GM06990 (cell line): ENCODE results near the gene LRP1B.
A peak's percentile ranks its signal among the peaks of the same experiment; 100 is the strongest.

Experiments
- DNase-seq: peaks from one replicate; pipeline ENCODE4 v3.0.0-alpha.2; 2011; ENCODE audit not compliant: insufficient read length; ENCODE audit errors: extremely low read depth
- H3K27me3 ChIP-seq: replicated peaks from 2 replicates; pipeline ENCODE4 v1.6.0; 2011; ENCODE audit warnings: low read length; ENCODE audit not compliant: control insufficient read depth, insufficient read depth
- H3K36me3 ChIP-seq: 2 replicates; pipeline ENCODE4 v1.5.1; 2011; ENCODE audit warnings: low read length; ENCODE audit not compliant: control insufficient read depth, insufficient read depth
- H3K4me3 ChIP-seq: replicated peaks from 2 replicates; pipeline ENCODE4 v1.5.1; 2011; ENCODE audit warnings: low read depth, mild to moderate bottlenecking, control low read depth, low read length
- CTCF ChIP-seq: IDR thresholded peaks from 2 replicates; pipeline ENCODE4 v1.5.1; 2011; ENCODE audit warnings: low read length, control low read depth, mild to moderate bottlenecking, inconsistent platforms; ENCODE audit not compliant: insufficient read depth, poor library complexity, severe bottlenecking

Gene LRP1B

DNA sequence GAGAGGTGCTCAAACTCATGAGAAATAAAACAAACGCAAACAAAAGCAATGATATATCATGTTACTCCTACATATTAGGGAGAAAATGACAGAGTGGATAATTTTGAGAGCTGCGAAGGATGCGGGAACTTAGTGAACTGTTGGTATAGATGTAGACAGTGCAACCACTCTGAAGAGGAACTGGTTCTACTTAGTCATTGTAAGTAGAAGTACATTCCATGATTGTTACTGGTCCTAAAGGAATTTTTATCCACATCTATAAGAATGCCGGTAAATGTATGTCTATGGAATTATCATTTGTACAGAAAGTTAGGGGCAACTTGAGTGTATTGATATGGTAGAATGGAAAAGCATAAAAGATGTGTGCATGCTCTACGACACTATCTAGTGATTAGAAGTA is 1238.4 kb downstream of the LRP1B start:
- no peak for DNase-seq
- Histone ChIP-seq H3K36me3 (no peaks in the 10 kb centered on the region), H3K27me3 (no peaks in the 10 kb centered on the region), H3K4me3 (no peak overlapping the region)
- TF ChIP-seq CTCF, result no peak

GRCh38 chr2:140891614-140892212 is 1239.1 kb downstream of the LRP1B start:
- H3K4me3 ChIP-seq, result no peak overlapping the region
- TF ChIP-seq CTCF, result peak; percentile 15
- no peaks in the 10 kb centered on the region for H3K36me3 ChIP-seq
- DNase-seq, result no peak
- no peaks in the 10 kb centered on the region for H3K27me3 ChIP-seq

DNA sequence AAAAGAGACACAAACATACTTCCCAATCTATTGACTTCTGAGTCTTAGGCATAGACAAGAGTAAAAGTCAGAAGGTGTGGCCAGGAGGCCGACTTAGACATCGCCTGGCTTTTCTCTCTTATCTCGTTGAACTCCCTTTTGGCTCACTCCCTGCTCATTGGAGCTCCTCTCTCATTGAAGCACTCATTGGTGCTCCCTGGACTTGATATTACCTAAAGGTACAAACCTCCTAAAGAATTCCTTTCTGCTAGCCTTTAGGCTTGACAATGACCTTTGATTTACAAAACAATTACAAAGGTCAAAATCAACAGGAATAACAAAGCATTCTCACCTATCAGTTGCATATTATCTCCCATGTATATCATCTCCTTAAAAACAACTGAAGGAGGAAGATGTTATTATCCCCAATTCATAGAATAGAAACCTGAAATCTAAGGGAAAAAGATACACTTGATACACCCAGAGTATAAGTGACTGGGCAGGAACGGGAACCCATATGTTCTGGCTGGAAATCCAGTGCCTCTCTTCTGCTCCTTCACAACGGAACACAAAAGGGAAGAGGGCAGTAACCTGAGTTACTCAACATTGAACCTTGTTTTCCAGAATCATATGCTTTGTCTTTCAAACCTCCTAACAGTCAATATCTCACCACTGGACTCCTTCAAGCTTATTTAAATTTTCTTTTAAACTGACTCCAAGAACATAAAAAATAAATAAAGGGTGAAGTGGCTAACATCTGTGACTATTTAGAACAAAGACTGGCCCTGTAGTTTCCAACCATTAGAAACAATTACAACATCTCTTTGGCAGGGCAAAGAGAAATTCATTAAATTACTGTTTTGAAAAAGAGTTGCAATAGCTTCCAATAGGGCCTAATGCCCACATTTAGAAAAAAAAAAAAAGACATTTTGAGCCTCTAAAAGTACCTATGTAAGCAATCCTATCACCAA is 1247.9 kb downstream of the LRP1B start:
- no peak for DNase-seq
- no peak for TF ChIP-seq CTCF
- no peaks in the 10 kb centered on the region for H3K36me3 ChIP-seq
- H3K4me3 ChIP-seq, result no peak overlapping the region
- no peaks in the 10 kb centered on the region for H3K27me3 ChIP-seq

DNA sequence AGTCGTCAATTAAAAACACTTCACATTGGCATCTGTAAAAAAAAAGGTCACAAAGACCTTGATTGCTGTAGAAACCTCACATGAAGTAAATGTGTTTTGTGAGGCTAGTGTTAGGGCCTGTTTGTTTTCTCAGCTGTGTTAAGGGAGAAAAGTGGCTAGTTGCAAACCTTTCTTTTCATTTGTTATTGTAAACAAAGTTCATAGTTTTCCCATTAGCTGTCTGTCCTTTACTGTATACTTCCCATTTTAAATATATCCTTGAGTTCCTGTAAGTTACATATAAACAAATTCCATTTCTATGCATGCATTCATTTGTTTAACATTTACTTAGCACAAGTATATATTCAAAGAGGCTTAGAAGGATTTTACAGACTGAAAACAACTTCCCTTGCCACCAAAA is 1250.2 kb downstream of the LRP1B start:
- Histone ChIP-seq H3K36me3 (no peaks in the 10 kb centered on the region), H3K4me3 (no peak overlapping the region), H3K27me3 (no peaks in the 10 kb centered on the region)
- DNase-seq, result no peak
- TF ChIP-seq CTCF, result no peak

- Histone ChIP-seq H3K27me3 (no peaks in the 10 kb centered on the region), H3K4me3 (no peak overlapping the region), H3K36me3 (no peaks in the 10 kb centered on the region)
- no peak for DNase-seq
- TF ChIP-seq CTCF, result no peak
Measured at GRCh38 chr2:140876015-140876414, 1254.8 kb downstream of the LRP1B start.
